AG10803 (cell line): Measurements from ENCODE around the gene SH2D3A.

Experiments used
- DNase-seq: peaks from one replicate; pipeline ENCODE4 v3.0.0; 2010; ENCODE audit warnings: low read depth
- H3K4me3 ChIP-seq: 2 replicates; pipeline ENCODE4 v1.5.1; 2011; ENCODE audit warnings: mild to moderate bottlenecking, low read length, control low read depth
- TF ChIP-seq, protein P1 (sequence below): conservative IDR thresholded peaks from 2 replicates; pipeline ENCODE4 v1.5.1; 2011; ENCODE audit warnings: mild to moderate bottlenecking, low read length, control low read depth, inconsistent platforms

The SH2D3A gene

DNA sequence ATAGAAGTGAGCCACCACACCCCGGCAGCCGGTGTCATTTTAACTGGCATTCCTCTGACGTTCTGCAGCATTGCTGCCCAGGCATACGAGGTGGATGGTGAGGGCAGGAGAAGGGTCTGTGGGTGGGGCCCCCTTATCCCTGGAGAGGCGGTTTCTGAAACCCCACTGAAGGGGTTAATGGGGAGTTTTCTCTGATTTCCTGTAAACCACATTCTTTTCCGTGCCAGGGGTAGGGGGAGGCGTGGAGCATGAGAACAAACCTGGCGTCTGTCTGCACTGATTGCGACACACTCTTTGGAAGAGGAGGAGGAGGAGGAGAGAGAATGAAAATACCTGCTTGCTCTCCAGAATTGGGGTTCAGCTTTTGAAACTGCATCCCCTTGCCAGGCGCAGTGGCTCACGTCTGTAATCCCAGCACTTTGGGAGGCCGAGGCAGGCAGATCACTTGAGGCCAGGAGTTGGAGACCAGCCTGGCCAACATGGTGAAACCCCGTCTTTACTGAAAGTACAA, 44.1 kb downstream of the SH2D3A start:
- peak; percentile 48 for DNase-seq
- TF ChIP-seq, protein P1, sequence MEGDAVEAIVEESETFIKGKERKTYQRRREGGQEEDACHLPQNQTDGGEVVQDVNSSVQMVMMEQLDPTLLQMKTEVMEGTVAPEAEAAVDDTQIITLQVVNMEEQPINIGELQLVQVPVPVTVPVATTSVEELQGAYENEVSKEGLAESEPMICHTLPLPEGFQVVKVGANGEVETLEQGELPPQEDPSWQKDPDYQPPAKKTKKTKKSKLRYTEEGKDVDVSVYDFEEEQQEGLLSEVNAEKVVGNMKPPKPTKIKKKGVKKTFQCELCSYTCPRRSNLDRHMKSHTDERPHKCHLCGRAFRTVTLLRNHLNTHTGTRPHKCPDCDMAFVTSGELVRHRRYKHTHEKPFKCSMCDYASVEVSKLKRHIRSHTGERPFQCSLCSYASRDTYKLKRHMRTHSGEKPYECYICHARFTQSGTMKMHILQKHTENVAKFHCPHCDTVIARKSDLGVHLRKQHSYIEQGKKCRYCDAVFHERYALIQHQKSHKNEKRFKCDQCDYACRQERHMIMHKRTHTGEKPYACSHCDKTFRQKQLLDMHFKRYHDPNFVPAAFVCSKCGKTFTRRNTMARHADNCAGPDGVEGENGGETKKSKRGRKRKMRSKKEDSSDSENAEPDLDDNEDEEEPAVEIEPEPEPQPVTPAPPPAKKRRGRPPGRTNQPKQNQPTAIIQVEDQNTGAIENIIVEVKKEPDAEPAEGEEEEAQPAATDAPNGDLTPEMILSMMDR, result no peak
- H3K4me3 ChIP-seq, result no peak overlapping the region

DNA sequence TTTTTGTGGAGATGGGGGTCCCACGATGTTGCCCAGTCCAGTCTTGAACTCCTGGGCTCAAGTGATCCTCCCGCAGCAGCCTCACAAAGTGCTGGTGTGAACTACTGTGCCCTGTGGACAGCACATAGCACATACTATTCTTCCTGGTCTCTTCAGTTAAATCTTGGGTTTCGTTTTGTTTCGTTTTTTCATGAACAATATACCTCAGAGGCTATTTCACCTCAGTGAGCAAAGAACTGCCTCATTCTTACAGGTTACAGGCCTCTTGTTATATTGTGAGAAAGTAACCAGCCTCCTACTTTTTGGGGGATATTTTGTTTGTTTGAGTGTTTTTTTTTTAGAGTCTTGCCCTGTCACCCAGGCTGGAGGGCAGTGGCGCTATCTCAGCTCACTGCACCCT, 45.5 kb downstream of the SH2D3A start:
- TF ChIP-seq, protein P1, result no peak
- DNase-seq, result no peak
- no peak overlapping the region for H3K4me3 ChIP-seq

DNA sequence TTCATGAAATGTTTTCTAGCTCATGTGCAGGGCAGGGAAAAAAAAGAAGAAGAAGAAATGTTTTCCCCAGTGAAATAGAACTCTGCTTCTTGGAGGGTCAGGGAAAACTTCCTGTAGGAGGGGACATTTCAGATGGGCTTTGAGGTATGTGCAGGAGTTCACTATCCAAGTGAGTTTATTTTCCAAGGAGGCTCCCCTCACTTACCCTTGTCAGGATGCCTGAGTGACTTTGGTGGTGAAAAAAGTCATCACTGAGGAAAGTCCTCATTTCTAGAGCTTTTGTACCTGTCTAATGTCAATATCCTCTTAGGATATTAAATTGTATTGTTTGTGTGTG, 46.1 kb downstream of the SH2D3A start:
- TF ChIP-seq, protein P1, result no peak
- no peak overlapping the region for H3K4me3 ChIP-seq
- DNase-seq, result no peak

DNA sequence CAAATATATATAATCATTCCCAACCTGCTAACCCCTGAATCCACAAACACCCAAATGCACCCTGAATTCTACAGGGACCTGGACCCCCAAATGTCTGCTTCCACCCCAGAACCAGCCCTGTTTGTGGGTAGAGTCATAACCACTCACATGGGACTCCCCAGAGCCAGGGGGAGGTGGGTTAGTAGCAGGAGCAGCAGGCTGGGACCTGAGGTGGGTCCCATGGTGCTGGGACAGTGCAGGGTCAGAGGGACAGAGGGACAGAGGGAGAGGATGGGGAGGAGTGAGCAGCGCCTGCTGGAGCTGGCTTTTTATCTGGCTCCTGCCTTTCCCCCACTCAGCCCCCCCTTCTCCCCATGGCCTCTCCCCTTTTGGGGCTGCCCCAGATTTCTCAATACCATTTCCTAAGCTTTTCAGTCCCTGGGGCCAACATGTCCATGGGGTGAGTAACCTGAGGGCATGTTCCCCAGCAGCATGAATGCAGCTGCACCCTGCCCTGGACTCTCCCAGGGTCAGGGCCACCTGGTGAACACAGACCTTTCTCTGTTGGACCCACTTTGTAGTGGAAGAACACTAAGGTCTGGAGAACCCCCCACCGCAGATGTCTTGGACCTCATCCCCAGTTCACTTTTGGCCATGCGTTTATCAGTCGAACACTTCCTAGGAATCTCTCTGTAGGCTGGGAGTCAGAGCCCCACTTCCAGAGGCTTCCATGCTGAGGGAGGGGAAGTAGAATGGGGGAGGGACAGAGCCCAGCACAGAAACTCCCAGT, 46.7 kb downstream of the SH2D3A start, which contains the start of gene C3:
TSS of gene C3 (minus strand) at position 282 of the 769 bp plus-strand sequence. CDS start at position 221, 61 bp downstream.
- H3K4me3 ChIP-seq, result peak within 1 kb of the TSS; percentile 15; the same call in 1 of the 2 replicates
- TF ChIP-seq, protein P1, result no peak
- peak; percentile 85 for DNase-seq

DNA sequence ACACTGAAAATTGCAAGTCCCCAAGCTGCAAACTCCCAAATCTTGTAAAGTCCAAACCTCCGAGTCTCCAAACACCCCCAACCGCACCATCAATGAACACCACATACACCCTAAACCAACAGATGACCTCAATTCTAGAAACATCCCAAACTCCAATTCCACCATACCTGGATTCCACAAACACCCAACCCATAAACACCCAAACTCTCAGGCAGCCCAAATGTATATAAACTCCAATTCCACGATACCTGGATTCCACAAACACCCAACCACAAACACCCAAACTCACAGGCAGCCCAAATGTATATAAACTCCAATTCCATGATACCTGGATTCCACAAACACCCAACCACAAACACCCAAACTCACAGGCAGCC, 47.3 kb downstream of the SH2D3A start:
- no peak for DNase-seq
- TF ChIP-seq, protein P1, result no peak
- no peak overlapping the region for H3K4me3 ChIP-seq

DNA sequence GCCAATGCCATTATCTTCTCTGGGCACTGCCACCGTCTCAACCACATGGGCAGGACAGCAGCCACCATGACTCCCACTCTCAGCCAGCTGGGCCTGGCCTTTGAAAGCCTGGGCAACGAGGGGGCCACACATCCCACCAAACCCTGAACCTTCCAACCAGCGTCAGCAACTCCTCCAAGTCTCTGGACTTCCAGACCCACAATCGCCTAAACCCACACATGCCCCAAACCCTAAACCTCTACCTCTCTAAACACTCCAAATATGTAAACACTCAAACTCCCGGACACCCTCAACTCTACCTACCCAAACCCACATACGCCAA, 47.7 kb downstream of the SH2D3A start:
- DNase-seq, result no peak
- no peak overlapping the region for H3K4me3 ChIP-seq
- TF ChIP-seq, protein P1, result no peak

DNA sequence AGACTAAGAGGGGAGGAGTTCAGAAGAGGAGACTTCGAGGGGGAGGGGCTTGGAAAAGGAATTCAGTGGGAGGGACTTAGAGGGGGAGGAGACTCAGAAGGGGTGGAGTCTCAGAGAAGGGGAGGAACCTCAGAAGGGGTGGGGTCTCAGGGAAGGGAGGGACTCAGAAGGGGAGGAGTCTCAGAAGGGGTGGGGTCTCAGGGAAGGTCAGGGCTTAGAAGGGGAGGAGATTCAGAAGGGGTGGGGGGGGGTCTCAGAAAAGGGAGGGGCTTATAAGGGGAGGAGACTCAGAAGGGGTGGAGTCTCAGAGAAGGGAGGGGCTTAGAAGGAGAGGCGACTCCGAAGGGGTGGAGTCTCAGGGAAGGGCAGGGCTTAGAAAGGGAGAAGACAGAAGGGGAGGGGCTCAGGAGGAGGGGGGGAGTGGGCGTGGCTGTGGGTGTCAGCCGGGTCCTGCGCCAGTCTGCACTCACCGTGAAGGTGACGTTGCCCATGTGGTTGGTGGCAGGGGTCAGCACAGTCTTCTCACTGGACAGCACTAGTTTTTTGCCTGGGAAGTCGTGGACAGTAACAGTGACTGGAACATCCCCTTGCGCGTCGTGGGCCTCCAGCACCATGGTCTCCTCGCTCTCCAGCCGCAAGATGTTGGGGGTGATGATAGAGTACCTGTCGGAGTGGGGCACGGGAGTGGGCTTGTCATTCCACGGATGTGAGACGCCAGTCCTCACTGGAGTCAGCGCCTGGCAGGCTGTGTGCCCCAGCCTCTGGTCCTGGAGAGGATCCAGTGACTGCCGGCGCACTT, 48.3 kb downstream of the SH2D3A start:
- TF ChIP-seq, protein P1, result no peak
- peak; percentile 5 for DNase-seq
- no peak overlapping the region for H3K4me3 ChIP-seq
